ENCODE measurements around the gene MTHFS.
"Not testable (repeated sequence)": the region's sequence is repeated elsewhere in the genome, so short reads cannot be mapped to it uniquely, and the experiment has no call there.

MTHFS gene

GRCh38 chr15:79903626-79904025 is 6.8 kb upstream of the MTHFS start:
- Histone ChIP-seq H3K9me3 (ENCODE audit: control insufficient read depth, insufficient read depth, low read length) (no peaks in the 10 kb centered on the region), H3K36me3 (ENCODE audit: control insufficient read depth, low read length) (no peaks in the 10 kb centered on the region; the same call in 1 of the 2 replicates), H3K4me1 (ENCODE audit: control insufficient read depth, low read length) (peaks cover 24% of the 10 kb centered on the region), H4K20me1 (ENCODE audit: control insufficient read depth, insufficient read depth, low read depth, low read length) (no peaks in the 10 kb centered on the region), H3K4me3 (ENCODE audit: low read length) (no peak overlapping the region), H3K79me2 (ENCODE audit: control insufficient read depth, low read length) (no peaks in the 10 kb centered on the region), H3F3A (ENCODE audit: control insufficient read depth, insufficient read depth) (peaks cover 14% of the 10 kb centered on the region), H3K4me2 (ENCODE audit: low read length) (no peak overlapping the region), H3K27me3 (ENCODE audit: control insufficient read depth, low read length) (no peaks in the 10 kb centered on the region), H3K9me2 (replicated peaks; ENCODE audit: control insufficient read depth, low read length) (no peaks in the 10 kb centered on the region), H3K27ac (ENCODE audit: low read depth, low read length) (no peak overlapping the region)
- TF ChIP-seq CTCF (IDR thresholded peaks at IDR 0.05; ENCODE audit: low read depth, low read length, poor library complexity, severe bottlenecking): no peak
- no peak for TF ChIP-seq EZH2phosphoT487 (IDR thresholded peaks at IDR 0.05; ENCODE audit: borderline replicate concordance, low read length)

- no peak overlapping the region for H3K4me3 ChIP-seq (ENCODE audit: low read length)
- H3K9me2 ChIP-seq (replicated peaks; ENCODE audit: control insufficient read depth, low read length): no peaks in the 10 kb centered on the region
- no peak overlapping the region for H3K4me2 ChIP-seq (ENCODE audit: low read length)
- H3K79me2 ChIP-seq (ENCODE audit: control insufficient read depth, low read length): no peaks in the 10 kb centered on the region
- TF ChIP-seq EZH2phosphoT487 (IDR thresholded peaks at IDR 0.05; ENCODE audit: borderline replicate concordance, low read length): no peak
- no peak for TF ChIP-seq CTCF (IDR thresholded peaks at IDR 0.05; ENCODE audit: low read depth, low read length, poor library complexity, severe bottlenecking)
- no peaks in the 10 kb centered on the region for H3K27me3 ChIP-seq (ENCODE audit: control insufficient read depth, low read length)
- no peak overlapping the region for H3K27ac ChIP-seq (ENCODE audit: low read depth, low read length)
- H3K36me3 ChIP-seq (ENCODE audit: control insufficient read depth, low read length): no peaks in the 10 kb centered on the region; the same call in 1 of the 2 replicates
- no peaks in the 10 kb centered on the region for H4K20me1 ChIP-seq (ENCODE audit: control insufficient read depth, insufficient read depth, low read depth, low read length)
- H3K4me1 ChIP-seq (ENCODE audit: control insufficient read depth, low read length): peaks cover 25% of the 10 kb centered on the region
- peaks cover 19% of the 10 kb centered on the region for H3F3A ChIP-seq (ENCODE audit: control insufficient read depth, insufficient read depth)
- H3K9me3 ChIP-seq (ENCODE audit: control insufficient read depth, insufficient read depth, low read length): no peaks in the 10 kb centered on the region
Measured at GRCh38 chr15:79903144-79903543, 6.3 kb upstream of the MTHFS start.

GRCh38 chr15:79901958-79902357 is 5.1 kb upstream of the MTHFS start:
- Histone ChIP-seq H3K4me1 (ENCODE audit: control insufficient read depth, low read length) (peaks cover 36% of the 10 kb centered on the region), H3K9me2 (replicated peaks; ENCODE audit: control insufficient read depth, low read length) (no peaks in the 10 kb centered on the region), H3K27ac (ENCODE audit: low read depth, low read length) (no peak overlapping the region), H3K4me2 (ENCODE audit: low read length) (no peak overlapping the region), H3K36me3 (ENCODE audit: control insufficient read depth, low read length) (no peaks in the 10 kb centered on the region; the same call in 1 of the 2 replicates), H3K9me3 (ENCODE audit: control insufficient read depth, insufficient read depth, low read length) (no peaks in the 10 kb centered on the region), H3F3A (ENCODE audit: control insufficient read depth, insufficient read depth) (peaks cover 25% of the 10 kb centered on the region), H3K79me2 (ENCODE audit: control insufficient read depth, low read length) (0 out of 2 replicates have a peak, but pooled peaks cover 2% of the 10 kb centered on the region), H3K4me3 (ENCODE audit: low read length) (no peak overlapping the region), H3K27me3 (ENCODE audit: control insufficient read depth, low read length) (no peaks in the 10 kb centered on the region), H4K20me1 (ENCODE audit: control insufficient read depth, insufficient read depth, low read depth, low read length) (no peaks in the 10 kb centered on the region)
- TF ChIP-seq EZH2phosphoT487 (IDR thresholded peaks at IDR 0.05; ENCODE audit: borderline replicate concordance, low read length) (no peak), CTCF (IDR thresholded peaks at IDR 0.05; ENCODE audit: low read depth, low read length, poor library complexity, severe bottlenecking) (no peak)

- H3K9me3 ChIP-seq (ENCODE audit: control insufficient read depth, insufficient read depth, low read length); H3K27me3 ChIP-seq (ENCODE audit: control insufficient read depth, low read length); H4K20me1 ChIP-seq (ENCODE audit: control insufficient read depth, insufficient read depth, low read depth, low read length); H3K9me2 ChIP-seq (replicated peaks; ENCODE audit: control insufficient read depth, low read length); H3K27ac ChIP-seq (ENCODE audit: low read depth, low read length); H3K4me2 ChIP-seq (ENCODE audit: low read length); H3K4me3 ChIP-seq (ENCODE audit: low read length); H3K36me3 ChIP-seq (ENCODE audit: control insufficient read depth, low read length); H3K79me2 ChIP-seq (ENCODE audit: control insufficient read depth, low read length): not testable (repeated sequence)
- H3F3A ChIP-seq (ENCODE audit: control insufficient read depth, insufficient read depth): peaks cover 25% of the 10 kb centered on the region
- H3K4me1 ChIP-seq (ENCODE audit: control insufficient read depth, low read length): peaks cover 42% of the 10 kb centered on the region
Measured at GRCh38 chr15:79900818-79901378, 4.1 kb upstream of the MTHFS start.

Measured in DOHH2 (cell line).